ENCODE data around the gene EFCC1.

GRCh38 chr3:128987302-128988100, 13.6 kb upstream of the EFCC1 start:
- TF ChIP-seq JUN (IDR thresholded peaks at IDR 0.05; ENCODE audit: low read depth, low read length) (no peak), CEBPB (IDR thresholded peaks at IDR 0.05; ENCODE audit: low read depth, low read length) (no peak), POLR2A (IDR thresholded peaks at IDR 0.05; ENCODE audit: control extremely low read depth in 1 of 2, low read depth in 2 of 2, low read length in 2 of 2) (no peak), EGR1 (IDR thresholded peaks at IDR 0.05; ENCODE audit: borderline replicate concordance, low read depth, low read length) (no peak), EZH2 (IDR thresholded peaks at IDR 0.05; ENCODE audit: low read depth, low read length, severe bottlenecking) (no peak), RAD21 (IDR thresholded peaks at IDR 0.05 in 1 of 2, conservative IDR thresholded peaks at IDR 0.05 in 1 of 2; ENCODE audit: low read depth in 2 of 2, low read length in 2 of 2) (no peak), RBBP5 (IDR thresholded peaks at IDR 0.05; ENCODE audit: borderline replicate concordance, low read depth, low read length) (no peak), GTF2F1 (IDR thresholded peaks at IDR 0.05; ENCODE audit: borderline replicate concordance, low read depth, low read length) (no peak), MAX (IDR thresholded peaks at IDR 0.05) (no peak), RXRA (IDR thresholded peaks at IDR 0.05; ENCODE audit: insufficient read depth, low read depth, low read length) (no peak), YY1 (IDR thresholded peaks at IDR 0.05; ENCODE audit: low read depth, low read length) (no peak), CHD7 (IDR thresholded peaks at IDR 0.05; ENCODE audit: insufficient replicate concordance, low read length) (no peak)
- TF ChIP-seq, protein P1, sequence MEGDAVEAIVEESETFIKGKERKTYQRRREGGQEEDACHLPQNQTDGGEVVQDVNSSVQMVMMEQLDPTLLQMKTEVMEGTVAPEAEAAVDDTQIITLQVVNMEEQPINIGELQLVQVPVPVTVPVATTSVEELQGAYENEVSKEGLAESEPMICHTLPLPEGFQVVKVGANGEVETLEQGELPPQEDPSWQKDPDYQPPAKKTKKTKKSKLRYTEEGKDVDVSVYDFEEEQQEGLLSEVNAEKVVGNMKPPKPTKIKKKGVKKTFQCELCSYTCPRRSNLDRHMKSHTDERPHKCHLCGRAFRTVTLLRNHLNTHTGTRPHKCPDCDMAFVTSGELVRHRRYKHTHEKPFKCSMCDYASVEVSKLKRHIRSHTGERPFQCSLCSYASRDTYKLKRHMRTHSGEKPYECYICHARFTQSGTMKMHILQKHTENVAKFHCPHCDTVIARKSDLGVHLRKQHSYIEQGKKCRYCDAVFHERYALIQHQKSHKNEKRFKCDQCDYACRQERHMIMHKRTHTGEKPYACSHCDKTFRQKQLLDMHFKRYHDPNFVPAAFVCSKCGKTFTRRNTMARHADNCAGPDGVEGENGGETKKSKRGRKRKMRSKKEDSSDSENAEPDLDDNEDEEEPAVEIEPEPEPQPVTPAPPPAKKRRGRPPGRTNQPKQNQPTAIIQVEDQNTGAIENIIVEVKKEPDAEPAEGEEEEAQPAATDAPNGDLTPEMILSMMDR (IDR thresholded peaks at IDR 0.05; ENCODE audit: control extremely low read depth in 1 of 3, insufficient read depth in 1 of 3, low read depth in 1 of 3, low read length in 3 of 3): no peak
